ENCODE measurements around the gene TMEM52B.
"Not testable (repeated sequence)": the region's sequence is repeated elsewhere in the genome, so short reads cannot be mapped to it uniquely, and the experiment has no call there.

TMEM52B gene

GRCh38 chr12:10184261-10184843 lies 5.5 kb downstream of the TMEM52B start:
- H3K4me3 ChIP-seq (ENCODE audit: low read length), result no peak overlapping the region
- TF ChIP-seq CTCF (conservative IDR thresholded peaks at IDR 0.05; ENCODE audit: low read length), result no peak
- peak; percentile 91 for DNase-seq (ENCODE audit: low read depth)

- no peak for DNase-seq (ENCODE audit: low read depth)
- H3K4me3 ChIP-seq (ENCODE audit: low read length), result no peak overlapping the region
- TF ChIP-seq CTCF (conservative IDR thresholded peaks at IDR 0.05; ENCODE audit: low read length), result no peak
Measured at GRCh38 chr12:10186299-10186698, 7.5 kb downstream of the TMEM52B start.

- not testable (repeated sequence) for DNase-seq (ENCODE audit: low read depth); H3K4me3 ChIP-seq (ENCODE audit: low read length)
Measured at GRCh38 chr12:10186958-10187357, 8.1 kb downstream of the TMEM52B start.

- no peak for TF ChIP-seq CTCF (conservative IDR thresholded peaks at IDR 0.05; ENCODE audit: low read length)
- peak; percentile 79 for DNase-seq (ENCODE audit: low read depth)
- H3K4me3 ChIP-seq (ENCODE audit: low read length), result no peak overlapping the region
Measured at GRCh38 chr12:10189653-10190052, 10.8 kb downstream of the TMEM52B start.

GRCh38 chr12:10190558-10191388 lies 11.9 kb downstream of the TMEM52B start:
- DNase-seq (ENCODE audit: low read depth), result peak; percentile 74
- peak; percentile 92 for TF ChIP-seq CTCF (conservative IDR thresholded peaks at IDR 0.05; ENCODE audit: low read length)
- H3K4me3 ChIP-seq (ENCODE audit: low read length), result no peak overlapping the region

- DNase-seq (ENCODE audit: low read depth), result peak; percentile 93
- TF ChIP-seq CTCF (conservative IDR thresholded peaks at IDR 0.05; ENCODE audit: low read length), result 0 out of 2 replicates have a peak, but pooled peaks have one; percentile 3
- no peak overlapping the region for H3K4me3 ChIP-seq (ENCODE audit: low read length)
Measured at GRCh38 chr12:10191865-10192264, 13.0 kb downstream of the TMEM52B start.

- no peak for TF ChIP-seq CTCF (conservative IDR thresholded peaks at IDR 0.05; ENCODE audit: low read length)
- H3K4me3 ChIP-seq (ENCODE audit: low read length), result no peak overlapping the region
- DNase-seq (ENCODE audit: low read depth), result peak; percentile 26
Measured at GRCh38 chr12:10194160-10194670, 15.4 kb downstream of the TMEM52B start.

Measured in AG10803 (cell line).